Fibroblast of lung (primary cell): ENCODE results near the gene CIB4. TPM values are rescaled to one million over a fixed set of nuclear protein-coding genes. Genes with fewer than 3 reads are reported as not detected.
A peak's percentile ranks its signal among the peaks of the same experiment; 100 is the strongest.

Experiments
- DNase-seq, 2 donors: peaks; one replicate each; pipeline versions ENCODE4 v3.0.0 to v3.0.0-alpha.2; 2010; ENCODE audit warnings: low read depth in 2 of 2
- H2AFZ ChIP-seq: 2 replicates; pipeline ENCODE4 v1.5.1; 2012; ENCODE audit warnings: low read length, control low read depth, inconsistent platforms
- H3K27ac ChIP-seq: 2 replicates; pipeline ENCODE4 v1.5.1; 2011; ENCODE audit warnings: low read length, control low read depth; ENCODE audit not compliant: insufficient read depth
- H3K27me3 ChIP-seq: 2 replicates; pipeline ENCODE4 v1.5.1; 2011; ENCODE audit warnings: mild to moderate bottlenecking, low read length; ENCODE audit not compliant: control insufficient read depth, insufficient read depth
- H3K36me3 ChIP-seq: 2 replicates; pipeline ENCODE4 v1.5.1; 2011; ENCODE audit warnings: low read length; ENCODE audit not compliant: control insufficient read depth, insufficient read depth
- H3K4me1 ChIP-seq: 2 replicates; pipeline ENCODE4 v1.5.1; 2011; ENCODE audit warnings: low read length; ENCODE audit not compliant: control insufficient read depth, insufficient read depth; ENCODE audit errors: extremely low read depth
- H3K4me2 ChIP-seq: 2 replicates; pipeline ENCODE4 v1.5.1; 2011; ENCODE audit warnings: low read length, control low read depth; ENCODE audit not compliant: insufficient read depth; ENCODE audit errors: extremely low read depth
- H3K4me3 ChIP-seq, 4 experiments: fragments of 200-600 bp in 1 of 4; sonication (generic) in 1 of 4; replicated peaks in 1 of 4; 2 replicates each; pipeline ENCODE4 v1.5.1; 2011 to 2016; ENCODE audit warnings: low read length in 4 of 4, low read depth in 3 of 4, mild to moderate bottlenecking in 3 of 4, control low read depth in 2 of 4, inconsistent platforms in 1 of 4, mixed read lengths in 1 of 4; ENCODE audit not compliant: insufficient read depth in 1 of 4; ENCODE audit errors: control extremely low read depth in 1 of 4
- H3K79me2 ChIP-seq: 2 replicates; pipeline ENCODE4 v1.5.1; 2012; ENCODE audit warnings: mild to moderate bottlenecking, low read length, inconsistent platforms; ENCODE audit not compliant: control insufficient read depth, insufficient read depth
- H3K9ac ChIP-seq: 2 replicates; pipeline ENCODE4 v1.5.1; 2011; ENCODE audit warnings: mild to moderate bottlenecking, low read length, control low read depth; ENCODE audit not compliant: insufficient read depth
- H3K9me3 ChIP-seq: 2 replicates; pipeline ENCODE4 v1.5.1; 2012; ENCODE audit warnings: low read depth, low read length; ENCODE audit not compliant: control insufficient read depth, insufficient read depth
- H4K20me1 ChIP-seq: 2 replicates; pipeline ENCODE4 v1.5.1; 2011; ENCODE audit warnings: low read length; ENCODE audit not compliant: control insufficient read depth, insufficient read depth; ENCODE audit errors: extremely low read depth
- EZH2 ChIP-seq: IDR thresholded peaks from 2 replicates; pipeline ENCODE4 v1.5.1; 2012; ENCODE audit warnings: low read length, control low read depth, mild to moderate bottlenecking; ENCODE audit errors: missing control alignments
- polyA plus RNA-seq, 2 donors: library from polyadenylated mRNA; depleted of rRNA in 1 of 2; stranded (reverse) in 1 of 2; unstranded in 1 of 2; fragments of >200 nt; gene quantifications; 2 replicates each; pipeline ENCODE4 v1.2.1, GENCODE V29; 2011 to 2012; ENCODE audit warnings: missing spikeins in 1 of 2
- total RNA-seq: library from RNA; depleted of rRNA; stranded (reverse); fragments of >200 nt; gene quantifications from 2 replicates; pipeline ENCODE4 v1.2.1, GENCODE V29; 2014
- TF ChIP-seq, protein P1 (sequence below), 2 donors: IDR thresholded peaks in 1 of 2; conservative IDR thresholded peaks in 1 of 2; 1 replicate in 1 of 2; 2 replicates in 1 of 2; pipeline ENCODE4 v1.5.1; 2011 to 2012; ENCODE audit warnings: low read length in 2 of 2, control low read depth in 1 of 2, inconsistent platforms in 1 of 2, low read depth in 1 of 2, mild to moderate bottlenecking in 1 of 2

The CIB4 gene
- total and polyA plus RNA-seq, 2 donors (not counting 1 experiment from before 2014, with no cell fraction given), result not detected

GRCh38 chr2:26558271-26559043 lies 82.7 kb downstream of the CIB4 start:
- Histone ChIP-seq H3K4me2 (no peak overlapping the region), H3K9ac (no peak overlapping the region), H4K20me1 (no peaks in the 10 kb centered on the region), H3K4me3 (no peak overlapping the region), H3K27ac (no peak overlapping the region), H3K79me2 (no peaks in the 10 kb centered on the region), H3K9me3 (no peaks in the 10 kb centered on the region), H3K36me3 (no peaks in the 10 kb centered on the region), H2AFZ (no peak overlapping the region), H3K27me3 (peaks cover 41% of the 10 kb centered on the region), H3K4me1 (no peaks in the 10 kb centered on the region)
- TF ChIP-seq EZH2, result peak; percentile 50
- TF ChIP-seq, protein P1, sequence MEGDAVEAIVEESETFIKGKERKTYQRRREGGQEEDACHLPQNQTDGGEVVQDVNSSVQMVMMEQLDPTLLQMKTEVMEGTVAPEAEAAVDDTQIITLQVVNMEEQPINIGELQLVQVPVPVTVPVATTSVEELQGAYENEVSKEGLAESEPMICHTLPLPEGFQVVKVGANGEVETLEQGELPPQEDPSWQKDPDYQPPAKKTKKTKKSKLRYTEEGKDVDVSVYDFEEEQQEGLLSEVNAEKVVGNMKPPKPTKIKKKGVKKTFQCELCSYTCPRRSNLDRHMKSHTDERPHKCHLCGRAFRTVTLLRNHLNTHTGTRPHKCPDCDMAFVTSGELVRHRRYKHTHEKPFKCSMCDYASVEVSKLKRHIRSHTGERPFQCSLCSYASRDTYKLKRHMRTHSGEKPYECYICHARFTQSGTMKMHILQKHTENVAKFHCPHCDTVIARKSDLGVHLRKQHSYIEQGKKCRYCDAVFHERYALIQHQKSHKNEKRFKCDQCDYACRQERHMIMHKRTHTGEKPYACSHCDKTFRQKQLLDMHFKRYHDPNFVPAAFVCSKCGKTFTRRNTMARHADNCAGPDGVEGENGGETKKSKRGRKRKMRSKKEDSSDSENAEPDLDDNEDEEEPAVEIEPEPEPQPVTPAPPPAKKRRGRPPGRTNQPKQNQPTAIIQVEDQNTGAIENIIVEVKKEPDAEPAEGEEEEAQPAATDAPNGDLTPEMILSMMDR (conservative IDR thresholded peaks at IDR 0.05 in 1 of 2, IDR thresholded peaks at IDR 0.05 in 1 of 2; ENCODE audit: low read depth in 1 of 2, low read length in 2 of 2), result no peak
- DNase-seq, result peak in 1 of 2 donors; percentile 50

DNA sequence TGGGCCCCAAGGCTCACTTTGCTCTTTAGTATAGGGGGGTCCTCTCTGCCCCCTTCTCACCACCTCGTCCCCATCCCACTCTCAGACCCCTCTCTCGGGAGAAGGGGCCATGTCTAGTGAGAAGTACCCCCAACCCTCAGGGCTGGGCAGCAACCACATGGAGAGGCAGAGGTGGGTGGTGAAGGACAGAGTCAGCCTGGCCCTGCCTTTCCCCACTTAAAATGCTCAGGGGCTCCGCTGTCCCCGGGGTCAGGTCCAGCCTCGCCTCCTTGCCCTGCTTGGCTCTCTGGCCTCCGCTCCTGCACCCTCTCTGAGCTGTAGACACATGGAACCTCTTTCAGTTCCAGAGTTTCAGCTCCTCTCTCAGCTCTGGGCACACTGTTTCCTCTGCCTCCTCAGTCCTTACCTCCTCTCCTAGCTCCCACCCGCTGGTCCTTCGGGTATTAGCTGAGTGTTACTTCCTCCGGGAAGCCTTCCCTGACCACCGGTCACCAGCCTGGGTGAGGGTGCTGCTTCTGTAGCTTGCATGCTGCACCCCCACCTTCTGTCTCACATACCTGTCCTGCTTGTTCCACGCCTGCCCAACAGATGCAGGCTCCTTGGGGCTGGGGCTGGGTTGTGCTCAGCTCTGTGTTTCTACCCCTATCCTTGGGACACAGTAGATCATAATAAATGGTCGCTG lies 83.8 kb downstream of the CIB4 start:
- Histone ChIP-seq H3K9ac (no peak overlapping the region), H3K36me3 (no peaks in the 10 kb centered on the region), H3K4me2 (no peak overlapping the region), H3K4me3 (no peak overlapping the region), H3K79me2 (no peaks in the 10 kb centered on the region), H2AFZ (no peak overlapping the region), H3K27ac (no peak overlapping the region), H3K4me1 (no peaks in the 10 kb centered on the region), H3K27me3 (peaks cover 32% of the 10 kb centered on the region), H3K9me3 (no peaks in the 10 kb centered on the region), H4K20me1 (no peaks in the 10 kb centered on the region)
- TF ChIP-seq EZH2, result no peak
- TF ChIP-seq, protein P1 (conservative IDR thresholded peaks at IDR 0.05 in 1 of 2, IDR thresholded peaks at IDR 0.05 in 1 of 2; ENCODE audit: low read depth in 1 of 2, low read length in 2 of 2), result no peak
- no peak for DNase-seq
